Osteoblast (primary cell): ENCODE measurements around the gene ANKS1B. TPM values are rescaled to one million over a fixed set of nuclear protein-coding genes. Genes with fewer than 3 reads are reported as not detected.

Experiments used
- DNase-seq: peaks from one replicate; pipeline ENCODE4 v3.0.0; 2011; ENCODE audit warnings: low spot score, mixed read lengths; ENCODE audit not compliant: insufficient read length; ENCODE audit errors: missing footprints
- H2AFZ ChIP-seq: 2 replicates; pipeline ENCODE4 v1.6.0; 2011; ENCODE audit warnings: mild to moderate bottlenecking, low read length
- H3K27ac ChIP-seq: 2 replicates; pipeline ENCODE4 v1.5.1; 2011; ENCODE audit warnings: mild to moderate bottlenecking, low read depth, low read length, moderate library complexity
- H3K27me3 ChIP-seq: 2 replicates; pipeline ENCODE4 v1.6.0; 2012; ENCODE audit warnings: mild to moderate bottlenecking, control low read depth, inconsistent platforms, low read length, moderate library complexity; ENCODE audit not compliant: insufficient read depth
- H3K36me3 ChIP-seq: 2 replicates; pipeline ENCODE4 v1.5.1; 2011; ENCODE audit warnings: mild to moderate bottlenecking, low read length, control low read depth, moderate library complexity; ENCODE audit not compliant: insufficient read depth
- H3K4me1 ChIP-seq: 2 replicates; pipeline ENCODE4 v1.5.1; 2011; ENCODE audit warnings: mild to moderate bottlenecking, low read length, control low read depth, moderate library complexity; ENCODE audit not compliant: insufficient read depth
- H3K4me2 ChIP-seq: 2 replicates; pipeline ENCODE4 v1.6.0; 2011; ENCODE audit warnings: mild to moderate bottlenecking, low read length; ENCODE audit not compliant: insufficient read depth
- H3K4me3 ChIP-seq: fragments of 200-600 bp; sonication (generic); 3 replicates; pipeline ENCODE4 v1.5.1; 2012; ENCODE audit warnings: mild to moderate bottlenecking, low read length, inconsistent platforms; ENCODE audit not compliant: insufficient read depth
- H3K79me2 ChIP-seq: 2 replicates; pipeline ENCODE4 v1.6.0; 2012; ENCODE audit warnings: mild to moderate bottlenecking, low read length, control low read depth, inconsistent platforms; ENCODE audit not compliant: insufficient read depth
- H3K9me3 ChIP-seq: 2 replicates; pipeline ENCODE4 v1.5.1; 2011; ENCODE audit warnings: low read depth, low read length, control low read depth
- H4K20me1 ChIP-seq: 2 replicates; pipeline ENCODE4 v1.6.0; 2012; ENCODE audit warnings: mild to moderate bottlenecking, low read length, control low read depth; ENCODE audit not compliant: insufficient read depth
- CTCF ChIP-seq: IDR thresholded peaks from 2 replicates; pipeline ENCODE4 v1.5.1; 2011; ENCODE audit warnings: mild to moderate bottlenecking, low read depth, low read length, moderate library complexity; ENCODE audit errors: extremely low read depth
- total RNA-seq: library from RNA; depleted of rRNA; stranded (reverse); fragments of >200 nt; gene quantifications from 2 replicates; pipeline ENCODE4 v1.2.3, GENCODE V29; 2012

ANKS1B gene
- total RNA-seq, 1 donor: 2.2 TPM

GRCh38 chr12:99454539-99455172, 530.1 kb downstream of the ANKS1B start:
- Histone ChIP-seq H3K4me2 (no peak overlapping the region), H3K4me1 (no peaks in the 10 kb centered on the region), H3K36me3 (no peaks in the 10 kb centered on the region), H4K20me1 (no peaks in the 10 kb centered on the region), H3K4me3 (no peak overlapping the region), H3K27me3 (no peaks in the 10 kb centered on the region), H3K27ac (no peak overlapping the region), H3K79me2 (no peaks in the 10 kb centered on the region), H2AFZ (no peak overlapping the region), H3K9me3 (no peaks in the 10 kb centered on the region)
- no peak for TF ChIP-seq CTCF
- no peak for DNase-seq

- Histone ChIP-seq H3K27me3 (no peaks in the 10 kb centered on the region), H3K79me2 (no peaks in the 10 kb centered on the region), H3K4me3 (no peak overlapping the region), H2AFZ (no peak overlapping the region), H3K4me2 (no peak overlapping the region), H4K20me1 (no peaks in the 10 kb centered on the region), H3K4me1 (no peaks in the 10 kb centered on the region), H3K36me3 (no peaks in the 10 kb centered on the region), H3K9me3 (no peaks in the 10 kb centered on the region), H3K27ac (no peak overlapping the region)
- no peak for DNase-seq
- TF ChIP-seq CTCF: no peak
Observed at GRCh38 chr12:99453836-99454538, 530.7 kb downstream of the ANKS1B start.

- Histone ChIP-seq H3K36me3 (no peaks in the 10 kb centered on the region), H3K79me2 (no peaks in the 10 kb centered on the region), H3K9me3 (no peaks in the 10 kb centered on the region), H3K4me1 (no peaks in the 10 kb centered on the region), H4K20me1 (no peaks in the 10 kb centered on the region), H2AFZ (no peak overlapping the region), H3K4me2 (no peak overlapping the region), H3K4me3 (no peak overlapping the region), H3K27me3 (no peaks in the 10 kb centered on the region), H3K27ac (no peak overlapping the region)
- DNase-seq: no peak
- TF ChIP-seq CTCF: no peak
Observed at GRCh38 chr12:99450036-99450630, 534.6 kb downstream of the ANKS1B start.

GRCh38 chr12:99444859-99445316, 539.8 kb downstream of the ANKS1B start:
- Histone ChIP-seq H3K36me3 (no peaks in the 10 kb centered on the region), H3K27me3 (no peaks in the 10 kb centered on the region), H3K79me2 (no peaks in the 10 kb centered on the region), H3K4me2 (no peak overlapping the region), H3K4me3 (no peak overlapping the region), H4K20me1 (no peaks in the 10 kb centered on the region), H3K27ac (no peak overlapping the region), H2AFZ (no peak overlapping the region), H3K9me3 (no peaks in the 10 kb centered on the region), H3K4me1 (no peaks in the 10 kb centered on the region)
- TF ChIP-seq CTCF: no peak
- no peak for DNase-seq
